Activated T-helper 2 cell treated with anti-CD3 and anti-CD28 coated beads, Interferon-gamma antibody, Interleukin-2, Interleukin-4, amounts not matched to agents 10 μg/mL and 5 μg/mL and 100 μg/mL, durations not matched to agents 14 hours and 24 hours and 36 hours (primary cell): ENCODE results near the gene FOSL1. TPM values are rescaled to one million over a fixed set of nuclear protein-coding genes. Genes with fewer than 3 reads are reported as not detected.

ENCODE experiments used
- DNase-seq: peaks from one replicate; pipeline ENCODE4 v3.0.0; 2021; ENCODE audit warnings: low spot score
- H3K27ac Mint-ChIP-seq: one replicate; pipeline ENCODE4 v1.8.0; 2021; ENCODE audit warnings: mixed read lengths
- H3K27me3 Mint-ChIP-seq: one replicate; pipeline ENCODE4 v1.8.0; 2021; ENCODE audit warnings: low read depth, mixed read lengths
- H3K36me3 Mint-ChIP-seq: one replicate; pipeline ENCODE4 v1.8.0; 2021; ENCODE audit warnings: low read depth, mixed read lengths
- H3K4me1 Mint-ChIP-seq: one replicate; pipeline ENCODE4 v1.8.0; 2021; ENCODE audit warnings: low read depth, mixed read lengths
- H3K4me3 Mint-ChIP-seq: one replicate; pipeline ENCODE4 v1.8.0; 2021; ENCODE audit warnings: low read depth, mild to moderate bottlenecking, moderate library complexity, mixed read lengths
- H3K9me3 Mint-ChIP-seq: one replicate; pipeline ENCODE4 v1.8.0; 2021; ENCODE audit warnings: mixed read lengths
- intact Hi-C: fragments of 100-400 bp; cut with micrococcal nuclease; formaldehyde crosslinking; loops from one replicate; pipeline ENCODE4 v1.15.1; 2023
- total RNA-seq: library from RNA; stranded (reverse); gene quantifications from 2 replicates; pipeline ENCODE4 v1.2.3, GENCODE V29; 2022

FOSL1 gene
- total RNA-seq, 1 donor from 2014 or later: 24.0 TPM

- intact Hi-C loops: loop anchor here (2.0 kb wide), 1 partner anchor 43 kb away; the partner anchor contains the start of gene SART1
- Mint-ChIP-seq H3K27ac (peak overlapping the region; percentile 75), H3K4me1 (peaks cover 19% of the 10 kb centered on the region)
These were observed 17.4 kb upstream of the FOSL1 start for GRCh38 chr11:65917434-65918210.

DNA sequence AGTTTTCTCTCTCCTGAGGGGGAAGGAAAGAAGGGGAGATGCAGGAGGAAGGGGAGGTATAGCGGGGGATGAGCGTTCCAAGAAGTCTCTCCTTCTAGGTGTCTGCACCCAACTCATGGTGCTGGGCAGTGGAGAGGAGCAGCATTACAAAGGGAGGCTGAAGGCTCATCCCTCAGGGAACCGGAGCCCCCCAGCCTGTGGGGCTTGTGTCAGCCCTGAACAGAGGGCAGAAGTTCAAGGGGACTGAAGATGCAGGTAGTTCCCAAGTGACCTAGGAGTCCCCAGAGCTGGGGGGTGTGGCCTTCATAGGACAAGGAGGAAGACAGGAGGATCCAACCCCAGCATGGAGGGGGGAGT is 16.9 kb upstream of the FOSL1 start:
- intact Hi-C loops: no loop called here
- peaks cover 19% of the 10 kb centered on the region for H3K4me1 Mint-ChIP-seq
- DNase-seq: no peak
- H3K27ac Mint-ChIP-seq: peak overlapping the region; percentile 42
- H3K36me3 Mint-ChIP-seq: peaks cover 25% of the 10 kb centered on the region
- H3K4me3 Mint-ChIP-seq: peak overlapping the region; percentile 66
- H3K9me3 Mint-ChIP-seq: no peaks in the 10 kb centered on the region
- no peaks in the 10 kb centered on the region for H3K27me3 Mint-ChIP-seq

More at GRCh38 chr11:65917434-65918210, 17.4 kb upstream of the FOSL1 start:
- Mint-ChIP-seq H3K27me3 (no peaks in the 10 kb centered on the region), H3K36me3 (peaks cover 30% of the 10 kb centered on the region), H3K4me3 (peak overlapping the region; percentile 83), H3K9me3 (no peaks in the 10 kb centered on the region)
- DNase-seq: no peak

DNA sequence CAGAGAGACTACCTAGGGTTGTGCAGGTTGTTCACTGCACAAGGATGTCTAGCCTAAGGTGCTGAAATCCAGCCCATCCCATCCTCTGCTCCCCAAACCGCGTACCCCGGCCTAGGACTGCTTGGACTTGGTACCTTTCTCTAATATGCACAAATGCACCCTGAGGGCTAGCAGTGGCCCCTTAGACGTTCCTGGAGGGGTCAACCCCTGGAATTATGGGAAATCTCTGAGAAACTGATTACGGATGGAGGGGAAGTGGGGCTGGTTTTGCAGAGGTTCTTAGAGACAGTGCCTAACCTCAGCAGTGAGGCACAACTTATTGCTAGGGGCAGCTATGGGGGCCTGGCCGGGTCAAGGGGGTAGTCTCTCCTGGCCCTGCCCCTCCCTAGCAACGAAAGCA is 16.2 kb upstream of the FOSL1 start:
- H3K36me3 Mint-ChIP-seq: peaks cover 18% of the 10 kb centered on the region
- no peaks in the 10 kb centered on the region for H3K9me3 Mint-ChIP-seq
- H3K27me3 Mint-ChIP-seq: no peaks in the 10 kb centered on the region
- intact Hi-C loops: no loop called here
- no peak for DNase-seq
- H3K27ac Mint-ChIP-seq: no peak overlapping the region
- peak overlapping the region; percentile 66 for H3K4me3 Mint-ChIP-seq
- peaks cover 19% of the 10 kb centered on the region for H3K4me1 Mint-ChIP-seq

DNA sequence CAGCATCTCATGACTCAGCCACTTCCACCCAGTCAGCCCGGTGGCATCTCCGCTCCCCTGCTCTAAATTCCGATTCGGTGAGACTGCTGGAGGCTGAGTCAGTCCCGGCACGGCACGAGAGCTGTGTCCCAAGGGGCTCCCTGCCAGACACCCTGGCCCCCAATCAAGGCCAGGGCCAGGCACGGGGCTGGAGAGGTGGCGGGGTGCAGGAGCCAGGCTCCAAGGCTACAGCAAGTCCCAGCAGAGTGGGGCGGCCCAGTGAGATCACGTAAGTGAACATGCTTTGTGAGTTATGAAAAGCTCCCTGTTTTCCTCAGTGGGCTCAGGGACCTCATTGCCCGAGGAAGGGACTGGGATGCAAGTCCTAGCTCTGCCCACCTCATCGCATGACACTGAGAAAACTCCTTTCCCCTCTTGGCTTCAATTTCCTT is 15.6 kb upstream of the FOSL1 start:
- intact Hi-C loops: no loop called here
- no peak overlapping the region for H3K4me3 Mint-ChIP-seq
- no peak for DNase-seq
- no peaks in the 10 kb centered on the region for H3K9me3 Mint-ChIP-seq
- no peaks in the 10 kb centered on the region for H3K27me3 Mint-ChIP-seq
- H3K36me3 Mint-ChIP-seq: peaks cover 18% of the 10 kb centered on the region
- H3K4me1 Mint-ChIP-seq: peaks cover 19% of the 10 kb centered on the region
- H3K27ac Mint-ChIP-seq: no peak overlapping the region

GRCh38 chr11:65915101-65915820 is 15.1 kb upstream of the FOSL1 start:
- intact Hi-C loops: no loop called here
- H3K27me3 Mint-ChIP-seq: no peaks in the 10 kb centered on the region
- no peak overlapping the region for H3K4me3 Mint-ChIP-seq

DNA sequence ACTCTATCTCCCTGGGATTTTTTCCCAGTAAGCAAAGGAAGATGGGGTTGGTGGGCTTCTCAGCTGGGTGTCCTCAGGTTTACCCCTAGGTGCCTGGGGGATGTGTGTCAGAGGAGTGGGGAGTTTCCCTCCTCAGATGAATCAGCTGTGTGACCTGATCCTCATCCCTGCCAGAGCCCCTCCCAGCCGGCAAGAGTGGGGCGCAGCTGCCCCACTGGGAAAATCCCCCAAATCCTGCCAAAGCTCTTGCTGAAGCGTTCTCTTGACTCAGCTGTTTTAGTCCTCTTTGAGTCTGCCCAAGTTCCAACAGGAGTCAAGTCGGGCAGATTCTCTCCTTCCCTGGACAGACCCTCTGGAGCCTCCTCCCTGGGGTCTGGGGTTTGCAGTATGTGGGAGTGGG is 12.7 kb upstream of the FOSL1 start:
- Mint-ChIP-seq H3K9me3 (no peaks in the 10 kb centered on the region), H3K4me1 (peaks cover 21% of the 10 kb centered on the region), H3K27ac (no peak overlapping the region), H3K27me3 (no peaks in the 10 kb centered on the region), H3K4me3 (no peak overlapping the region), H3K36me3 (peaks cover 10% of the 10 kb centered on the region)
- no peak for DNase-seq
- intact Hi-C loops: no loop called here

More at GRCh38 chr11:65915101-65915820, 15.1 kb upstream of the FOSL1 start:
- no peak overlapping the region for H3K27ac Mint-ChIP-seq
- H3K4me1 Mint-ChIP-seq: peaks cover 17% of the 10 kb centered on the region
- no peaks in the 10 kb centered on the region for H3K9me3 Mint-ChIP-seq
- peaks cover 16% of the 10 kb centered on the region for H3K36me3 Mint-ChIP-seq
- DNase-seq: no peak

DNA sequence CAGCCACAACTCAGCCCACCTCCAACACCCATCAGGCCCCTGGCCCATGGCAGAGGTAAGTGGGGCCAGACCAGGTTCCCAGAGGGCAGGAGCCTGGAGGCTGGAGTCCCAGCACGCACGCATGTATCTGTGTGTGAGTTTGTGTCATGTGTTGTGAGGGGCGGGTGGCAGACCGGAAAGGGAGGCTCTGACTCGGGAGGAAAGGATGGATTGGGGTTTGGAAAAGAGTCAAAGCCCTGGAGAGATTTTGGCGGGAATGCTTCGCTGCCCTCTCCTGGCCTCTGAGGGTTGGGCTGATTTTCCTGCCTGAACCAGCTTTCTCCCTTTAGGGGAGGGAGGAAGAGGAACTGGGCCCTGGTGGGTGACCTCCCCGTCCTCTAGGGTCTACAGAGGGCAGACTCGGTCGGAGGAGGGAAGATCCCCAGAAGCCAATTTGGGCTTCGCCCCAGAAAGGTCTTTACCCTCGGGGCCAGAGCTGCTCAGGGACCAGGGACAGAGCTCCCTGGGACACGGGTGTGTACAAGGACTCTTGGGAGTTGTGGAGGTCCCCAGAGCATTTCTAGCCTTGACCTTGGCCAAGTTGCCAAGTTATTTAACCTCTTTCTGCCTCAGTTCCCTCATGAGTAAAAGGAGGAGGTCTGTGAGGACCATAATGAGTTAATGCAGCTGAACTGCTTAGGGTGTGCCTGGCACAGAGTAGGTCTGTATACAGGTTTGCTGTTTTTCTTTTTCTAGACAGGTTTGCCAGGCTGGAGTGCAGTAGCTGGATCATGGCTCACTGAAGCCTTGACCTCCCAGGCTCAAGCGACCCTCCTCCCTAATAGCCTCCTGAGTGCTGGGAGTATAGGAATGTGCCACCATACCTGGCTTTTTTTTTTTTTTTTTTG is 11.7 kb upstream of the FOSL1 start:
- H3K27ac Mint-ChIP-seq: no peak overlapping the region
- H3K9me3 Mint-ChIP-seq: no peaks in the 10 kb centered on the region
- no peak for DNase-seq
- H3K4me3 Mint-ChIP-seq: no peak overlapping the region
- peaks cover 7% of the 10 kb centered on the region for H3K36me3 Mint-ChIP-seq
- H3K27me3 Mint-ChIP-seq: peaks cover under 1% of the 10 kb centered on the region
- peaks cover 17% of the 10 kb centered on the region for H3K4me1 Mint-ChIP-seq
- intact Hi-C loops: no loop called here

DNA sequence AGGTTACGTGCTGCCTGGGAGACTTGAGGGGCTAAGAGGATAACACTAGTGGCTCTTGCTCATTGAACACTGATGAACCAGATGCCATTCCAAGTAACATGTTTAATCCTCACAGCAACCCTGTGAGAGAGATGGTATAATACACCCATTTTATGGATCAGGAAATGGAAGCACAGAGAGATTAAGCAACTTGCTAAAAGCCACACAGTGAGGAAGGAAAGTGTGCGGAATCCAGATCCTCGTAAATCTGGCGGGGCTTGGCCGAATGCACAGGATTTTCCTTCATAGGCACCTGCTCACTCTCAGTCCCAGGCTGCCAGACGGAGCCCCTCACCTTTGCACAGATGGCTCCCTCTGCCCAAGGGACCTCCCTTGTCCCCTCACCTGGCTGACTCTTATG is 7.7 kb upstream of the FOSL1 start:
- no peak for DNase-seq
- H3K4me3 Mint-ChIP-seq: no peak overlapping the region
- no peak overlapping the region for H3K27ac Mint-ChIP-seq
- H3K27me3 Mint-ChIP-seq: peaks cover 5% of the 10 kb centered on the region
- no peaks in the 10 kb centered on the region for H3K36me3 Mint-ChIP-seq
- H3K9me3 Mint-ChIP-seq: no peaks in the 10 kb centered on the region
- peaks cover 12% of the 10 kb centered on the region for H3K4me1 Mint-ChIP-seq
- intact Hi-C loops: no loop called here

- intact Hi-C loops: no loop called here
- Mint-ChIP-seq H3K9me3 (no peaks in the 10 kb centered on the region), H3K36me3 (no peaks in the 10 kb centered on the region), H3K27me3 (peaks cover 5% of the 10 kb centered on the region), H3K4me3 (no peak overlapping the region), H3K4me1 (peaks cover 20% of the 10 kb centered on the region), H3K27ac (no peak overlapping the region)
- DNase-seq: no peak
These were observed 6.4 kb upstream of the FOSL1 start for GRCh38 chr11:65906602-65907001.

GRCh38 chr11:65903715-65904114 is 3.5 kb upstream of the FOSL1 start:
- no peak overlapping the region for H3K27ac Mint-ChIP-seq
- peaks cover 21% of the 10 kb centered on the region for H3K4me1 Mint-ChIP-seq
- peaks cover 5% of the 10 kb centered on the region for H3K27me3 Mint-ChIP-seq
- intact Hi-C loops: no loop called here
- no peaks in the 10 kb centered on the region for H3K9me3 Mint-ChIP-seq
- H3K4me3 Mint-ChIP-seq: no peak overlapping the region
- no peak for DNase-seq
- peaks cover 4% of the 10 kb centered on the region for H3K36me3 Mint-ChIP-seq

GRCh38 chr11:65903068-65903481 is 2.9 kb upstream of the FOSL1 start:
- intact Hi-C loops: no loop called here
- no peak overlapping the region for H3K27ac Mint-ChIP-seq
- peaks cover 4% of the 10 kb centered on the region for H3K36me3 Mint-ChIP-seq
- H3K4me1 Mint-ChIP-seq: peaks cover 23% of the 10 kb centered on the region
- no peaks in the 10 kb centered on the region for H3K9me3 Mint-ChIP-seq
- H3K4me3 Mint-ChIP-seq: no peak overlapping the region
- DNase-seq: no peak
- H3K27me3 Mint-ChIP-seq: peaks cover 5% of the 10 kb centered on the region

DNA sequence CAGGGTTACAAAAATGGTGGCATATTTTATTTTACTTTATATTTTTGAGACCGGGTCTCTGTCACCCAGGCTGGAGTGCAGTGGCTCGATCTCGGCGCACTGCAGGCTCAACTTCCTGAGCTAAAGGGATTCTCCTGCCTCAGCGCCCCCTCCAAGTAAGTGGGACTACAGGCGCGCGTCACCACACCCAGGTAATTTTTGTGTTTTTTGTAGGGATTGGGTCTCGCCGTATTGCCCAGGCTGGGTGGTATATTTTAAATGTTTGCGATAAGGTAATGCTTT is 652 bp upstream of the FOSL1 start:
- peaks cover 28% of the 10 kb centered on the region for H3K4me1 Mint-ChIP-seq
- H3K27ac Mint-ChIP-seq: peak overlapping the region; percentile 74
- H3K9me3 Mint-ChIP-seq: no peaks in the 10 kb centered on the region
- H3K4me3 Mint-ChIP-seq: no peak overlapping the region
- intact Hi-C loops: loop anchor here (1.0 kb wide), 2 partner anchors 11 to 18 kb away; partner anchors contain the start of genes C11orf68, CCDC85B and DRAP1
- H3K27me3 Mint-ChIP-seq: no peaks in the 10 kb centered on the region
- no peak for DNase-seq
- peaks cover 23% of the 10 kb centered on the region for H3K36me3 Mint-ChIP-seq
